GM12864 (cell line): ENCODE data around the gene ODAD2.
"Not testable (repeated sequence)": the region's sequence is repeated elsewhere in the genome, so short reads cannot be mapped to it uniquely, and the experiment has no call there.

Experiments used
- DNase-seq: peaks from one replicate; pipeline ENCODE4 v3.0.0-alpha.2; 2011; ENCODE audit warnings: low read depth
- H3K4me3 ChIP-seq: 2 replicates; pipeline ENCODE4 v1.5.1; 2011; ENCODE audit warnings: mild to moderate bottlenecking, low read depth, low read length, control low read depth
- CTCF ChIP-seq: IDR thresholded peaks from 2 replicates; pipeline ENCODE4 v1.5.1; 2011; ENCODE audit warnings: low read depth, mild to moderate bottlenecking, moderate library complexity, low read length, control low read depth, inconsistent platforms; ENCODE audit errors: missing control alignments

ODAD2 gene

DNA sequence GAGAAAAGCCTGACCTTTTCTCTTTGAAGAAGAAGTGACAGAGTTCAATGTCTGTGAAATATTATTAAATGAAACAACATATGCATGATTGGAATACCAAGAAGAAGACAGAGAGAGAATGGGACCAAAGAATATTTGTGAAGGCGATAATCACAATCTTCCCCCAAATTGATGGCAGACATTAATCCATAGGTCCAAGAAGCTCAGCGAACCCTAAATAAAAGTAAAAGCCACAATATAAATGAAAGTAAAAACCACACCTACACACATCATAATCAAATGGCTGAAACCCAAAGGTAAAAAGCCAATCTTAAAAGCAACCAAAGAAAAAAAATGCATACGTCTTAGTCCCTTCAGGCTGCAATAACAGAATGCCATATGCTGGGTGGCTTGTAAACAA lies 84.0 kb downstream of the ODAD2 start:
- H3K4me3 ChIP-seq: no peak overlapping the region
- DNase-seq: no peak
- TF ChIP-seq CTCF: no peak

DNA sequence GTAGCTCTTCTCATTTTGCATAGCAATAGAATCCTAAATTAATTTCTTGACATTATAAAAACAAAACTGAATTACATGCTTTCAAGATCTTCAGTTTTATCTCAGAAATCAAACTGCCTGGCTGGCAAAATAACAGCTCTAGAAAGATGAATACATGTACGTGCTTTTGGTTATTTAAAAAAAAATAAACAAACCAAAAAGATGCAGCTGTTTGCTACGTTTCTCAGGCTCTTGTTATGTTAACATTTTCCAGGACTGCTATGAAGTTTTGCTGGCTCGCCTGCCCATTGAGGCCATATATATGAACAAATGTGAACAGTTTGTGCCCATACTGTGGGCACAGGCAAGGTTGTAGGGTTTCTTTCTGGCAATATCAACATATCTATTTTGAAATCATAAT lies 86.6 kb downstream of the ODAD2 start:
- no peak for DNase-seq
- TF ChIP-seq CTCF: no peak
- no peak overlapping the region for H3K4me3 ChIP-seq

- no peak overlapping the region for H3K4me3 ChIP-seq
- no peak for TF ChIP-seq CTCF
- no peak for DNase-seq
These were observed 87.3 kb downstream of the ODAD2 start for GRCh38 chr10:27911539-27911938.

GRCh38 chr10:27911011-27911410 lies 87.9 kb downstream of the ODAD2 start:
- DNase-seq: no peak
- no peak overlapping the region for H3K4me3 ChIP-seq
- no peak for TF ChIP-seq CTCF

DNA sequence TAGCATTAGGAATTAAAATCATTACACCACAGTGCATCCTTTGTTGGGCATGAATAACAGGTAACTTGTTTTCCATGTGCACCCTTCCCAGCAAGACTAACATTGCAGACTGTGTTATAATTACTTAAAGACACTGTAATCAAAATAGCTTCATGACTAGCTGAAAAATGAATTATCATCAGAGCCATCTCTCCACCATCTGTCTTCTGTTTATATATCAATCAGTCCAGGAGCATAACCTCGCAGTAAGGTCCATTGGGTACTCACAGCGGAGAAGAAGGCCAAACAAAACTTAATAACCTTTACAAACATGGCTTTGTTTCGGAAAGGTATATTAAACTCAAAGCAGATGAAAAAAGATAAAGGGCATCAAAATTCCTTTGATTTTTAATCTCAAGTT lies 90.6 kb downstream of the ODAD2 start:
- DNase-seq: no peak
- no peak overlapping the region for H3K4me3 ChIP-seq
- no peak for TF ChIP-seq CTCF

DNA sequence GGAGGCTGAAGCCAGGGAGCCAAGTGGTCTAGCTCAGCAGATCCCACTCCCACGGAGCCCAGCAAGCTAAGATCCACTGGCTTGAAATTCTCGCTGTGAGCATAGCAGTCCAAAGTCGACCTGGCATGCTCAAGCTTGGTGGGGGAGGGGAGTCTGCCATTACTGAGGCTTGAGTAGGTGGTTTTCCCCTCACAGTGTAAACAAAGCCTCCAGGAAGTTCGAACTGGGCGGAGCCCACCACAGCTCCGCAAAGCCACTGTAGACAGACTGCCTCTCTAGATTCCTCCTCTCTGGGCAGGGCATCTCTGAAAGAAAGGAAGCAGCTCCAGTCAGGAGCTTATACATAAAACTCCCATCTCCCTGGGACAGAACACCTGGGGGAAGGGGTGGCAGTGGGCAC lies 99.4 kb downstream of the ODAD2 start:
- DNase-seq, H3K4me3 ChIP-seq: not testable (repeated sequence)

DNA sequence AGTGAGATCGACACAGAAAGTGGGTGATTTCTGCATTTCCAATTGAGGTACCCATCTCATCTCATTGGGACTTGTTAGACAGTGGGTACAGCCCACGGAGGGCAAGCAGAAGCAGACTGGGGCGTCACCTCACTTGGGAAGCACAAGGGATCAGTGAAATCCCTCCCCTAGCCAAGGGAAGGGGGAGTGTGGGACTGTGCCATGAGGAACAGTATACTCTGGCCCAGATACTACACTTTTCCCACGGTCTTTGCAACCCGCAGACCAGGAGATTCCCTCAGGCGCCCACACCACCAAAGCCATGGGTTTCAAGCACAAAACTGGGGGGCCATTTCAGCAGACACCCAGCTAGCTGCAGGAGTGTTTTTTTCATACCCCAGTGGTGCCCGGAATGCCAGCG lies 99.8 kb downstream of the ODAD2 start:
- no peak for DNase-seq
- no peak overlapping the region for H3K4me3 ChIP-seq
- no peak for TF ChIP-seq CTCF
